K562 (cell line): ENCODE measurements around the gene MTMR3. TPM values are rescaled to one million over a fixed set of nuclear protein-coding genes. Genes with fewer than 3 reads are reported as not detected.

Experiments
- ATAC-seq: fragments of 200-7000 bp; cut with Tn5 transposase; 3 replicates; pipeline ENCODE4 v1.9.1; 2020; ENCODE audit warnings: moderate library complexity
- BruUV-seq: library from RNA; stranded (reverse); fragments of 400-500 nt; replicated peaks from 2 replicates; lab custom pipeline; 2021; lab: Mats Ljungman, UMichigan
- CTCF ChIA-PET: fragments of 300-600 bp; formaldehyde crosslinking; extraction: SDS; loops from one replicate; lab custom pipeline; 2021; ENCODE audit warnings: low intra/inter-chr PET ratio; lab: Yijun Ruan, JAX
- POLR2A ChIA-PET: fragments of 300-600, 350-650 bp; sonication (Branson Sonifier 250); formaldehyde crosslinking; extraction: SDS; loops from one replicate; lab custom pipeline; 2021; ENCODE audit warnings: antibody characterized with exemption, inconsistent platforms; lab: Yijun Ruan, JAX
- DNase-seq, 4 experiments: peaks; one replicate each; pipeline versions ENCODE4 v3.0.0 to v3.0.0-alpha.2; 2011 to 2018; ENCODE audit warnings: low spot score in 3 of 4, mixed read lengths in 3 of 4; ENCODE audit errors: extremely low read depth in 1 of 4
- FAIRE-seq: peaks from 2 replicates; lab custom pipeline; 2011; peaks lifted over from hg19 to GRCh38; lab: Jason Lieb, UNC
- H2AFZ ChIP-seq: 2 replicates; pipeline ENCODE4 v1.6.0; 2011; ENCODE audit warnings: low read depth, low read length, control low read depth, inconsistent platforms
- H3K27ac ChIP-seq: fragments of 200-600 bp; 3 replicates; pipeline ENCODE4 v1.8.0; 2011; ENCODE audit warnings: low read depth, mild to moderate bottlenecking, control low read depth, inconsistent platforms, low read length, moderate library complexity, mixed read lengths; ENCODE audit errors: extremely low read depth
- H3K27me3 ChIP-seq, 2 experiments: fragments of 300-600 bp in 1 of 2; 2 replicates in 1 of 2; 3 replicates in 1 of 2; pipeline versions ENCODE4 v1.6.0 to v1.8.0; 2011; ENCODE audit warnings: inconsistent platforms in 2 of 2, low read length in 2 of 2, mild to moderate bottlenecking in 1 of 2, mixed read lengths in 1 of 2, moderate library complexity in 1 of 2; ENCODE audit not compliant: control insufficient read depth in 2 of 2, insufficient read depth in 2 of 2
- H3K36me3 ChIP-seq: fragments of 300-600 bp; 3 replicates; pipeline ENCODE4 v1.8.0; 2011; ENCODE audit warnings: mild to moderate bottlenecking, low read length, inconsistent platforms; ENCODE audit not compliant: control insufficient read depth, insufficient read depth
- H3K4me1 ChIP-seq, 2 experiments: fragments of 200-600 bp in 1 of 2; replicated peaks in 1 of 2; 2 replicates in 1 of 2; 3 replicates in 1 of 2; pipeline versions ENCODE4 v1.5.1 to v1.8.0; 2011; ENCODE audit warnings: inconsistent platforms in 2 of 2, low read length in 2 of 2, mild to moderate bottlenecking in 1 of 2, mixed read lengths in 1 of 2, moderate library complexity in 1 of 2; ENCODE audit not compliant: control insufficient read depth in 2 of 2, insufficient read depth in 2 of 2
- H3K4me2 ChIP-seq: 2 replicates; pipeline ENCODE4 v1.6.1; 2011; ENCODE audit warnings: low read length, control low read depth, inconsistent platforms, mixed read lengths; ENCODE audit not compliant: insufficient read depth
- H3K4me3 ChIP-seq: fragments of 200-600 bp; sonication (generic), shearing (Covaris generic); 2 replicates; pipeline ENCODE4 v1.5.1; 2016; ENCODE audit warnings: control low read depth, inconsistent platforms
- H3K79me2 ChIP-seq: fragments of 200-600 bp; 3 replicates; pipeline ENCODE4 v1.8.0; 2011; ENCODE audit warnings: low read length, inconsistent platforms; ENCODE audit not compliant: control insufficient read depth, insufficient read depth
- H3K9ac ChIP-seq, 2 experiments: 2 replicates each; pipeline versions ENCODE4 v1.6.0 to v1.6.1; 2011; ENCODE audit warnings: low read depth in 2 of 2, low read length in 2 of 2, control low read depth in 1 of 2, inconsistent platforms in 1 of 2, mild to moderate bottlenecking in 1 of 2, mixed read lengths in 1 of 2; ENCODE audit not compliant: insufficient read depth in 1 of 2
- H3K9me1 ChIP-seq: one replicate; pipeline ENCODE4 v1.6.0; 2011; ENCODE audit warnings: inconsistent platforms, mild to moderate bottlenecking, low read length, moderate library complexity; ENCODE audit not compliant: control insufficient read depth, insufficient read depth
- H3K9me3 ChIP-seq: replicated peaks from 2 replicates; pipeline ENCODE4 v1.5.1; 2011; ENCODE audit warnings: low read depth, low read length, inconsistent platforms; ENCODE audit not compliant: control insufficient read depth, insufficient read depth
- H4K20me1 ChIP-seq: replicated peaks from 2 replicates; pipeline ENCODE4 v1.6.1; 2011; ENCODE audit warnings: low read length, inconsistent platforms, mixed read lengths; ENCODE audit not compliant: control insufficient read depth, insufficient read depth
- ARID2 ChIP-seq: fragments of 450-650 bp; IDR thresholded peaks from 2 replicates; pipeline ENCODE4 v1.6.1; 2017; ENCODE audit warnings: antibody characterized with exemption, mild to moderate bottlenecking
- FIP1L1 ChIP-seq: fragments of 200-400 bp; formaldehyde crosslinking; IDR thresholded peaks from 2 replicates; pipeline ENCODE4 v1.6.1; 2018; ENCODE audit warnings: mild to moderate bottlenecking, low read depth, low read length; ENCODE audit not compliant: poor library complexity, severe bottlenecking
- TAF7 ChIP-seq: fragments of 450-650 bp; IDR thresholded peaks from 2 replicates; pipeline ENCODE4 v1.6.1; 2016; ENCODE audit warnings: missing genetic modification characterization, missing compliant biosample characterization
- WGBS: fragments of 100-300 bp; shearing (Covaris generic); methylation state at CpG from one replicate; pipeline ENCODE4 v1.1.6; 2016; ENCODE audit warnings: low coverage, mixed read lengths; ENCODE audit not compliant: insufficient coverage; ENCODE audit errors: missing lambda C conversion rate; 5-methylcytosine and 5-hydroxymethylcytosine counted together
- in situ Hi-C: fragments of 300-500 bp; cut with MboI; formaldehyde crosslinking; loops from 4 replicates; pipeline ENCODE4 v1.15.0; 2018; ENCODE audit warnings: inconsistent platforms, mixed read lengths
- intact Hi-C: fragments of 100-400 bp; cut with micrococcal nuclease; formaldehyde crosslinking; loops from 2 replicates; pipeline ENCODE4 v1.14.2; 2022
- polyA plus RNA-seq, 8 experiments: library from polyadenylated mRNA; depleted of rRNA in 4 of 8; stranded (reverse) in 5 of 8; unstranded in 3 of 8; fragments of >200 nt; fragmentation: Nextera tagmentation in 2 of 8; fragmentation: Illumina TruSeq in 1 of 8; extraction: Ambion mirVana in 2 of 8; extraction: Trizol in 1 of 8; gene quantifications; 2 replicates each; pipeline versions ENCODE4 v1.2.1 to v1.2.3, GENCODE V29; 2011 to 2014; ENCODE audit warnings: inconsistent platforms in 1 of 8, missing spikeins in 1 of 8
- total RNA-seq, 7 experiments: library from RNA; depleted of rRNA in 6 of 7; stranded (reverse); fragments of >200 nt in 6 of 7; fragmentation: Illumina TruSeq in 2 of 7; extraction: Trizol in 2 of 7; gene quantifications; 2 replicates each; pipeline versions ENCODE4 v1.2.1 to v1.2.3, GENCODE V29; 2011 to 2021; ENCODE audit warnings: low replicate concordance in 1 of 7
- TF ChIP-seq, protein P1 (sequence below): fragments of 250-450 bp; sonication (Bioruptor Pico); IDR thresholded peaks from 2 replicates; pipeline ENCODE4 v1.8.0; 2022; ENCODE audit warnings: inconsistent platforms
- TF ChIP-seq, protein P2 (sequence below), 2 experiments: IDR thresholded peaks in 1 of 2; conservative IDR thresholded peaks in 1 of 2; 2 replicates each; pipeline ENCODE4 v1.6.1; 2016; ENCODE audit warnings: low read depth in 2 of 2, mild to moderate bottlenecking in 1 of 2, missing compliant biosample characterization in 1 of 2, missing genetic modification characterization in 1 of 2, moderate library complexity in 1 of 2

The MTMR3 gene
- total and polyA plus RNA-seq, 9 of the 15 experiments (the other 6 are each of a cell fraction or from before 2014, with no cell fraction given), result 1.6 to 13.7 (median 7.9) TPM

DNA sequence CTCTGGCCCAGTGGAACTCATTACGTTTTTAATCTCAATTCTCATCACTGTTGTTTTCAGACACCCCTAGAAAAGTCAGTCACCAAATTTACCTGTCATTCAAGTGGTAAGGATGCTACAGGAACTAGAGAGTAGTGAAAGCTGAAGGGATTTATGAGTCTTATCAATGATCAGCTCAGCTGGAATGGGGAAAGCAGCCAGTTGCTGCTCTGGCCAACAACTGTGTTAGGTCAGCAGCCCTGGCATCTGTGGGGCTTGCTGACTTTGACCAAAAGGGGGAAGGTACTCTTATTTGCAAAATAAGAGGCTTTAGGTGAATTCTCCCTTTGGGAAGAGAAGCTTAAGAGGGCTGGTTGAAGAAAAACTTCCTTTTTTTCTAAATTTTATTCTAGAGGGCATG lies 121.1 kb downstream of the MTMR3 start:
- Histone ChIP-seq H3K27ac (no peak overlapping the region), H3K36me3 (peaks cover 29% of the 10 kb centered on the region), H3K4me1 (no peaks in the 10 kb centered on the region), H3K4me2 (no peak overlapping the region), H3K4me3 (no peak overlapping the region), H4K20me1 (no peaks in the 10 kb centered on the region), H3K9me3 (no peaks in the 10 kb centered on the region), H2AFZ (no peak overlapping the region), H3K9ac (no peak overlapping the region), H3K79me2 (no peaks in the 10 kb centered on the region), H3K9me1 (no peaks in the 10 kb centered on the region), H3K27me3 (no peaks in the 10 kb centered on the region)
- no peak for ATAC-seq
- ChIA-PET POLR2A (interaction anchor here (0.6 to 0.7 kb wide), 2 partner anchors 9 to 323 kb away, joined by 3 read pairs; no protein-coding TSS in a partner anchor), CTCF (interaction anchor here (2.0 kb wide), 1 partner anchor 314 kb away, joined by 9 read pairs; no protein-coding TSS in a partner anchor)
- in situ Hi-C loops, result loop anchor here (10.0 kb wide), 2 partner anchors 189 to 359 kb away; no protein-coding TSS in a partner anchor
- intact Hi-C loops, result no loop called here
- no peak for FAIRE-seq
- 20% methylated on average over 1 of the region's 1 CpG for whole genome bisulfite sequencing
- no peak for DNase-seq
- TF ChIP-seq, protein P1, sequence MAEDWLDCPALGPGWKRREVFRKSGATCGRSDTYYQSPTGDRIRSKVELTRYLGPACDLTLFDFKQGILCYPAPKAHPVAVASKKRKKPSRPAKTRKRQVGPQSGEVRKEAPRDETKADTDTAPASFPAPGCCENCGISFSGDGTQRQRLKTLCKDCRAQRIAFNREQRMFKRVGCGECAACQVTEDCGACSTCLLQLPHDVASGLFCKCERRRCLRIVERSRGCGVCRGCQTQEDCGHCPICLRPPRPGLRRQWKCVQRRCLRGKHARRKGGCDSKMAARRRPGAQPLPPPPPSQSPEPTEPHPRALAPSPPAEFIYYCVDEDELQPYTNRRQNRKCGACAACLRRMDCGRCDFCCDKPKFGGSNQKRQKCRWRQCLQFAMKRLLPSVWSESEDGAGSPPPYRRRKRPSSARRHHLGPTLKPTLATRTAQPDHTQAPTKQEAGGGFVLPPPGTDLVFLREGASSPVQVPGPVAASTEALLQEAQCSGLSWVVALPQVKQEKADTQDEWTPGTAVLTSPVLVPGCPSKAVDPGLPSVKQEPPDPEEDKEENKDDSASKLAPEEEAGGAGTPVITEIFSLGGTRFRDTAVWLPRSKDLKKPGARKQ (CRISPR knock-in tag), result no peak
- TF ChIP-seq, protein P2, sequence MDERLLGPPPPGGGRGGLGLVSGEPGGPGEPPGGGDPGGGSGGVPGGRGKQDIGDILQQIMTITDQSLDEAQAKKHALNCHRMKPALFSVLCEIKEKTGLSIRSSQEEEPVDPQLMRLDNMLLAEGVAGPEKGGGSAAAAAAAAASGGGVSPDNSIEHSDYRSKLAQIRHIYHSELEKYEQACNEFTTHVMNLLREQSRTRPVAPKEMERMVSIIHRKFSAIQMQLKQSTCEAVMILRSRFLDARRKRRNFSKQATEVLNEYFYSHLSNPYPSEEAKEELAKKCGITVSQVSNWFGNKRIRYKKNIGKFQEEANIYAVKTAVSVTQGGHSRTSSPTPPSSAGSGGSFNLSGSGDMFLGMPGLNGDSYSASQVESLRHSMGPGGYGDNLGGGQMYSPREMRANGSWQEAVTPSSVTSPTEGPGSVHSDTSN (CRISPR knock-in tag; IDR thresholded peaks at IDR 0.05; ENCODE audit: low read depth), result no peak
- TF ChIP-seq, protein P2 (tag; conservative IDR thresholded peaks at IDR 0.05; ENCODE audit: low read depth), result peak; percentile 38; the same call in 1 of the 2 replicates
- no peak for TF ChIP-seq ARID2
- TF ChIP-seq FIP1L1, result no peak
- TF ChIP-seq TAF7 (tag), result no peak
- BruUV-seq, result no TSS peak
